ENCODE measurements around the gene CTIF.

The CTIF gene

GRCh38 chr18:48796491-48797205, 257.8 kb downstream of the CTIF start:
- TF ChIP-seq, protein P1, sequence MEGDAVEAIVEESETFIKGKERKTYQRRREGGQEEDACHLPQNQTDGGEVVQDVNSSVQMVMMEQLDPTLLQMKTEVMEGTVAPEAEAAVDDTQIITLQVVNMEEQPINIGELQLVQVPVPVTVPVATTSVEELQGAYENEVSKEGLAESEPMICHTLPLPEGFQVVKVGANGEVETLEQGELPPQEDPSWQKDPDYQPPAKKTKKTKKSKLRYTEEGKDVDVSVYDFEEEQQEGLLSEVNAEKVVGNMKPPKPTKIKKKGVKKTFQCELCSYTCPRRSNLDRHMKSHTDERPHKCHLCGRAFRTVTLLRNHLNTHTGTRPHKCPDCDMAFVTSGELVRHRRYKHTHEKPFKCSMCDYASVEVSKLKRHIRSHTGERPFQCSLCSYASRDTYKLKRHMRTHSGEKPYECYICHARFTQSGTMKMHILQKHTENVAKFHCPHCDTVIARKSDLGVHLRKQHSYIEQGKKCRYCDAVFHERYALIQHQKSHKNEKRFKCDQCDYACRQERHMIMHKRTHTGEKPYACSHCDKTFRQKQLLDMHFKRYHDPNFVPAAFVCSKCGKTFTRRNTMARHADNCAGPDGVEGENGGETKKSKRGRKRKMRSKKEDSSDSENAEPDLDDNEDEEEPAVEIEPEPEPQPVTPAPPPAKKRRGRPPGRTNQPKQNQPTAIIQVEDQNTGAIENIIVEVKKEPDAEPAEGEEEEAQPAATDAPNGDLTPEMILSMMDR (IDR thresholded peaks at IDR 0.05; ENCODE audit: extremely low read depth, missing control alignments) = no peak
- DNase-seq (ENCODE audit: low spot score) = no peak

DNA sequence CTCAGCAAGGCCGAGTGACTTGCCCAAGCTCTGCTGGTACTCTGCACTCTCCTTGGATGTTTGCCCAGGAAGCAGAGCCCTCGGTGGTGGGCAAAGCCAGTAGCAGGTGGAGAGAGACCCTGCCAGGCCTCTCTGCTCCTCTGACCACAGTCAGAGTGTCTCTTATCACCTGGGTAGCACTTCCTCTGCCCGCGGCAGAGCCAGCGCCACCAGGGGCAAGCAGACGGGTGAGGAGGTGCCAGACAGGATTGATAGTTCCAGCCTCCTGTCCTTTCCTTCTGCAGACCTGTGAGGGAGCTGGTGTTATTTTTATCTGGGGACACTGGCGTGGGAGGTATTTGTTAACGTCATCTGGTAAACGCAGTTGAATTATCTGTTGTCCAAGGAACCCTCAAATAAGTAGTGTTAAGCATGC, 259.0 kb downstream of the CTIF start:
- TF ChIP-seq, protein P1 (IDR thresholded peaks at IDR 0.05; ENCODE audit: extremely low read depth, missing control alignments) = no peak

GRCh38 chr18:48798334-48799245, 259.8 kb downstream of the CTIF start:
- no peak for DNase-seq (ENCODE audit: low spot score)
- TF ChIP-seq, protein P1 (IDR thresholded peaks at IDR 0.05; ENCODE audit: extremely low read depth, missing control alignments) = no peak

More for the DNA sequence above, 259.0 kb downstream of the CTIF start:
- DNase-seq (ENCODE audit: low spot score) = no peak

DNA sequence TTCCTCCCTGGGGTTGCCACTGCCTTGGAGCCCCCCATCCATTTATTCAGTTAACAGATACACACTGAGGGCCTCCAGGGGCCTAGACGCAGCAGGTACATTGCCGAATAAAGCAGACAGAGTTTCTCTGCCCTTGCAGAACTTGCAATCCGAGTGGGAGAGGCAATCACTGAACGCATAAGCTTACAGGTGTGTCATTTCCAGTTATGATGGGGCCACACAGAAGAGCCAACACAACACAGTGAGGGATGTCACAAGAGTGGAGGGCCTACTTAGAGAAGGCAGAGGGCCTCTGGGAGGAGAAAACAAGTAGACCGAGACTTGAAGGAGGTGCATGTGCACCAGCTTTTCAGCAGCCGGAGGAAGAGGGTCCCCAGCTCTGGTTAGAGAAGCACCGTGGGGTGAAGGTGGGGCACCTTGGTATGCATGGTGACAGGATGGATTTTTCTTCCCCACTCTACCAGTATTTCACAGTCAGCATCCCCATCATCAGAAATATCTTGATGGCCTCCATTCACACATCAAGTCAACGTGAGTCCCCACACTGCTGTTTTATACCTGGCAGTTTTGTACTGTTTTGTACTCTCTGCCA, 261.0 kb downstream of the CTIF start:
- TF ChIP-seq, protein P1 (IDR thresholded peaks at IDR 0.05; ENCODE audit: extremely low read depth, missing control alignments) = no peak

DNA sequence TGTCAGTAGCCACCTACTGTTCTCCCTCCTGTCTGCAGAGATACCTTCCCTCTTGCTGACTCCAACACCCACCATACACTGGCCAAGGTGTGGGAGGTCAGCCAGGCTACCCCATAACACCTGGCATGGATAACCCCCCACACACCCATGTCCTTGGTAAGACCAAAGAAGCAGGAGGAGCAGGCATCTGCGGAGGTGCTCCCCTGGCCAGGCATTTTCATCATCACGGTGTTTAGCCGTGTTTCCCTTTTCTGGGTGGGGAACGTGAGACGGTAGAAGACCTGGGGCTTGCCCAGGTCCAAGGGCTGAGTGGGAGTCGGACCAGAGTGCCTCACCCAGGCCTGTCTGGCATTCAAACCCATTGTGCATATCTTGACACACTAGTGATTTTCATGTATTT, 261.6 kb downstream of the CTIF start:
- no peak for DNase-seq (ENCODE audit: low spot score)
- TF ChIP-seq, protein P1 (IDR thresholded peaks at IDR 0.05; ENCODE audit: extremely low read depth, missing control alignments) = no peak

More for the DNA sequence above, 261.0 kb downstream of the CTIF start:
- no peak for DNase-seq (ENCODE audit: low spot score)

DNA sequence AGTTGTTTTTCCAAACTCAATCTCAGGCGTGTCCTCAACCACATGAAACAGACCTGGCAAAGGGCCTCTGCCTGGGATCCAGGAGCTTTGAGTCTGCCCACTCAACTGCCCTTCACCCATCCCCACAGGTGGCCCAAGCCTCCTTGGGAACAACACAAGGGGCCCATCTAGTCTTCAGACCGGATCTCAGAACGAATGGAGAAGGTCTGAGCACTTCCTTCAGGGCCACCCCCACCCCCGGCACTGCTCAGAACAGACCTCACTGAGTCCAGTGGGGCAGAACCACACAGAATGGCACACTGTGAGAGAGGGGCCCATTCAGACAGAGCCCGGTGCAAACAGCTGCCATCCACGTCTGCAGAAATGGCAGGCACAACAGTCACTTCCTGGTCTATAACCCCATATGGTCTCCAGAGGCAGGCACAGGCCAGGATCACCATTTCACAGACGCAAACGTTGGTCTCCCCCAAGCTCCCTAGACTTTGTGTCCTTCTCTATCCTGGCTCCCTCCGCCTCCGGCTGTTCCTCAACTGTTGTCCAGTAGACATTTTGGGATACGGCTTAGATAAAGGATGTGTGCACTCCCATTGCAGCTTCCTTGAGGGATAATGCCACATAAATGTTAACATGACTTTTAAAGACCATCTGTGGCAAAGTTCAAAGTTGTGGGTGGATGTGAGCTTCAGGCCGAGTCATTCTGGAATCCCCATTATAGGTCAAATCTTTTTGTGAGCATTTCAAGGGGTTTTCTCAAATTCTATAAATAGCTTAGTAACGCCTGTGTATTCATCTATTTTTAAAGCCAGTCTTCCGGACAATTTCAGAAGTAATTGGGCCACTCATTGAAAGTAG, 262.3 kb downstream of the CTIF start:
- TF ChIP-seq, protein P1 (IDR thresholded peaks at IDR 0.05; ENCODE audit: extremely low read depth, missing control alignments) = no peak
- DNase-seq (ENCODE audit: low spot score) = peak; percentile 75
